Osteocyte (in vitro differentiated cells): ENCODE data around the gene CLEC4A. TPM values are rescaled to one million over a fixed set of nuclear protein-coding genes. Genes with fewer than 3 reads are reported as not detected.

Experiments used
- total RNA-seq: library from RNA; stranded (reverse); gene quantifications from 2 replicates; pipeline ENCODE4 v1.2.1, GENCODE V29; 2021

The CLEC4A gene
- total RNA-seq, 1 donor from 2014 or later = 1.5 TPM

Other genes with a start within 250 kb of the CLEC4A start
- gene SLC2A3, start 187.4 kb upstream of the CLEC4A start, total RNA-seq = 73.5 and 80.3 TPM in 2 replicates
- gene FOXJ2, start 90.9 kb upstream of the CLEC4A start, total RNA-seq = 20.3 and 21.4 TPM in 2 replicates
- not detected in 2 replicates for gene C3AR1, start 57.3 kb upstream of the CLEC4A start, total RNA-seq
- gene NECAP1, start 41.3 kb upstream of the CLEC4A start, total RNA-seq = 28.0 and 29.3 TPM in 2 replicates
- not detected in 2 replicates for gene ZNF705A, start 33.4 kb downstream of the CLEC4A start, total RNA-seq
- not detected in 2 replicates for gene FAM90A1, start 104.0 kb downstream of the CLEC4A start, total RNA-seq